MM.1S (cell line): ENCODE results near the gene CTNNA2.

ENCODE experiments used
- EZH2phosphoT487 ChIP-seq: fragments of 300-600 bp; sonication (generic); IDR thresholded peaks from 2 replicates; pipeline ENCODE4 v1.6.1; 2018; ENCODE audit warnings: antibody characterized with exemption, low read length
- TF ChIP-seq, protein P1 (sequence below): fragments of 300-600 bp; sonication (generic); IDR thresholded peaks from 2 replicates; pipeline ENCODE4 v1.5.1; 2016; ENCODE audit warnings: antibody characterized with exemption, low read length, mixed read lengths

DNA sequence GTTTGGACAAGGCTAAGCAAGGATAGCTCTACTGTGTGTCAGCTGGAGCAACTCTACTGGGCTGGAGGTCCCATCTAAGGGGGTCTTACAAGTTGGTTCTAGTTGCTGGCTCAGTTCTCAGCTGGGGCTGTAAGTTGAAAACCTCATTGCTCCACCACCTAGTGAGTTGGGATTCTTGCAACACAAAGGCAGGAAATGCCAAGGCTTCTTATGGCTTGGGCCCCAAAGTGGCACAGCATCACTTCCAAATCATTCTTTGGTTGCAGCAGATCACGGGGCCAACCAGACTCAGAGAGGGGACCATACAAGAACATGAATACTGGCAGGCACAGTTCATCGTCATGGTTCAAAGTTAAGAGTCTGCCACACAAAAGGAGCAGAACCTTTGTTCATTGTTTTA lies 459.0 kb downstream of the CTNNA2 start:
- TF ChIP-seq EZH2phosphoT487: no peak
- TF ChIP-seq, protein P1, sequence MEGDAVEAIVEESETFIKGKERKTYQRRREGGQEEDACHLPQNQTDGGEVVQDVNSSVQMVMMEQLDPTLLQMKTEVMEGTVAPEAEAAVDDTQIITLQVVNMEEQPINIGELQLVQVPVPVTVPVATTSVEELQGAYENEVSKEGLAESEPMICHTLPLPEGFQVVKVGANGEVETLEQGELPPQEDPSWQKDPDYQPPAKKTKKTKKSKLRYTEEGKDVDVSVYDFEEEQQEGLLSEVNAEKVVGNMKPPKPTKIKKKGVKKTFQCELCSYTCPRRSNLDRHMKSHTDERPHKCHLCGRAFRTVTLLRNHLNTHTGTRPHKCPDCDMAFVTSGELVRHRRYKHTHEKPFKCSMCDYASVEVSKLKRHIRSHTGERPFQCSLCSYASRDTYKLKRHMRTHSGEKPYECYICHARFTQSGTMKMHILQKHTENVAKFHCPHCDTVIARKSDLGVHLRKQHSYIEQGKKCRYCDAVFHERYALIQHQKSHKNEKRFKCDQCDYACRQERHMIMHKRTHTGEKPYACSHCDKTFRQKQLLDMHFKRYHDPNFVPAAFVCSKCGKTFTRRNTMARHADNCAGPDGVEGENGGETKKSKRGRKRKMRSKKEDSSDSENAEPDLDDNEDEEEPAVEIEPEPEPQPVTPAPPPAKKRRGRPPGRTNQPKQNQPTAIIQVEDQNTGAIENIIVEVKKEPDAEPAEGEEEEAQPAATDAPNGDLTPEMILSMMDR: no peak
